HG03045 (cell line): ENCODE results near the gene SCNN1G.

Experiments
- ATAC-seq: cut with Tn5 transposase; IDR thresholded peaks from one replicate; pipeline ENCODE4 v1.9.1; 2021; ENCODE audit warnings: mild to moderate bottlenecking, moderate library complexity; ENCODE audit not compliant: unreplicated experiment

Gene SCNN1G

GRCh38 chr16:23195366-23195978, 12.9 kb downstream of the SCNN1G start:
- ATAC-seq, result no peak

GRCh38 chr16:23196539-23196938, 14.0 kb downstream of the SCNN1G start:
- ATAC-seq, result no peak

GRCh38 chr16:23202166-23202565, 19.6 kb downstream of the SCNN1G start:
- no peak for ATAC-seq

GRCh38 chr16:23206986-23207385, 24.4 kb downstream of the SCNN1G start:
- no peak for ATAC-seq

GRCh38 chr16:23207485-23207884, 24.9 kb downstream of the SCNN1G start:
- ATAC-seq, result no peak

GRCh38 chr16:23209606-23210005, 27.1 kb downstream of the SCNN1G start:
- ATAC-seq, result no peak

GRCh38 chr16:23213831-23214230, 31.3 kb downstream of the SCNN1G start:
- ATAC-seq, result no peak

- no peak for ATAC-seq
Measured at GRCh38 chr16:23214796-23215195, 32.3 kb downstream of the SCNN1G start.

GRCh38 chr16:23215435-23215834, 32.9 kb downstream of the SCNN1G start:
- no peak for ATAC-seq

- no peak for ATAC-seq
Measured at GRCh38 chr16:23216658-23217246, 34.2 kb downstream of the SCNN1G start.

- no peak for ATAC-seq
Measured at GRCh38 chr16:23217646-23218045, 35.1 kb downstream of the SCNN1G start.

GRCh38 chr16:23222929-23223328, 40.4 kb downstream of the SCNN1G start:
- ATAC-seq, result no peak

GRCh38 chr16:23223368-23223767, 40.8 kb downstream of the SCNN1G start:
- no peak for ATAC-seq

- no peak for ATAC-seq
Measured at GRCh38 chr16:23225109-23225508, 42.6 kb downstream of the SCNN1G start.

- ATAC-seq, result no peak
Measured at GRCh38 chr16:23225634-23226033, 43.1 kb downstream of the SCNN1G start.

- ATAC-seq, result no peak
Measured at GRCh38 chr16:23227529-23227928, 45.0 kb downstream of the SCNN1G start.

GRCh38 chr16:23229714-23230113, 47.2 kb downstream of the SCNN1G start:
- ATAC-seq, result no peak

GRCh38 chr16:23232806-23233205, 50.3 kb downstream of the SCNN1G start:
- no peak for ATAC-seq

- ATAC-seq, result no peak
Measured at GRCh38 chr16:23235176-23235575, 52.6 kb downstream of the SCNN1G start.

GRCh38 chr16:23236983-23237382, 54.4 kb downstream of the SCNN1G start:
- no peak for ATAC-seq

GRCh38 chr16:23240994-23241393, 58.4 kb downstream of the SCNN1G start:
- ATAC-seq, result no peak

GRCh38 chr16:23244122-23244521, 61.6 kb downstream of the SCNN1G start:
- ATAC-seq, result no peak

- no peak for ATAC-seq
Measured at GRCh38 chr16:23245268-23245667, 62.7 kb downstream of the SCNN1G start.
